LHCN-M2 (cell line): Measurements from ENCODE around the gene PEX14. TPM values are rescaled to one million over a fixed set of nuclear protein-coding genes. Genes with fewer than 3 reads are reported as not detected.

Experiments
- DNase-seq: peaks from one replicate; pipeline ENCODE4 v3.0.0-alpha.2; 2012; ENCODE audit warnings: low read depth
- total RNA-seq: library from RNA; depleted of rRNA; stranded (reverse); fragments of >200 nt; gene quantifications from 2 replicates; pipeline ENCODE4 v1.2.3, GENCODE V29; 2014

PEX14 gene
- total RNA-seq, 1 experiment from 2014 or later = 13.4 TPM

DNA sequence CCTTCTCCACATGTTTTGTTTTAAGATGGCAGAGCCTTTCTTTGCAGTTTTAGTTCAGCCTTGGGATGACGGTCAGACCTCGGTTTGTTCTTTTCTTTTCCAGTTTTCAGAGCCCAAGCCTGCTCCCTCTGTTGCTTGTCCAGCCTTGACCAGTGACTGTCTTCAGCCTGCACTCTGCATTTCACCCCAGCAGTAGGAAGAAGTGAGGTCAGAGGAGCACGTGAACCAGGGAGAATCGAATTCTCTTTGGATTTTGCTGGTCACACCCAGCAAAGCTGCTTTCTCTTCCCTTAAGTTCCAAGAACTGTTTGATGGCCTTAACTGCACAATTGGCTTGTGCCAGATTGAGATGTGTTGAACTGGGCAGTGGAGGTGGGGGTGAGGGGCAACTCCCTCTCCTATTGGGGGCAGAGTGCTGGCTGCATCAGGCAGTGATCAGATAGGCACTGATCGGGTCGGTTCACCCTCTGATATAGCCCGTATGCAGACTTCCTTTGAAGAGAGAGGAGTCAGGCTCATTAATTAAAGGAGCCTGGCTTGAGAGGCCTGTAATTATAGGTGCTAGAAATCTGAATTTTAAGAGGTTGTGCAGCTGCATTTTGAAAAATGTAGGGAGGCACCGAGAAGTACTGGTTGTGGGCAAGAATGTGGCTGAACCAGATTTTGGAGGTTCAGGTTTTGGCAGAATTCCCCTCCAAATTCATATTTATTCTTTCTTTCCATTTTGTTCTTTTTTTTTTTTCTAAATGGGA lies 42.4 kb downstream of the PEX14 start:
- no peak for DNase-seq

DNA sequence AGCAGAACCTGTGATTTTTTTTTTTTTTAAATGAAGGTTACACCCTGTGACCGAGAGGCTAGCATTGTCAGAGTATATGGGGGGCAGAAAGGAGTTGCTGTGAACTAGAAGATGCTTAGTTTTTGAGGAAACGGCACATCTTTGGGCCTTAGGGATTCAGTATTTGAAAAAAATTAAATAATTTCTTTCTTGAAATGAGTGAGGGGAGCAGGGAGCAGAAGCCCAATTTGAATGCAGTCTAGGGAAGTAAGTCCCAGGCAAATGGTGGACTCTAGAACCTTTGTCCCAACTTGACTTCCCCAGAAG lies 42.9 kb downstream of the PEX14 start:
- no peak for DNase-seq

GRCh38 chr1:10519016-10519417 lies 44.3 kb downstream of the PEX14 start:
- DNase-seq = no peak

DNA sequence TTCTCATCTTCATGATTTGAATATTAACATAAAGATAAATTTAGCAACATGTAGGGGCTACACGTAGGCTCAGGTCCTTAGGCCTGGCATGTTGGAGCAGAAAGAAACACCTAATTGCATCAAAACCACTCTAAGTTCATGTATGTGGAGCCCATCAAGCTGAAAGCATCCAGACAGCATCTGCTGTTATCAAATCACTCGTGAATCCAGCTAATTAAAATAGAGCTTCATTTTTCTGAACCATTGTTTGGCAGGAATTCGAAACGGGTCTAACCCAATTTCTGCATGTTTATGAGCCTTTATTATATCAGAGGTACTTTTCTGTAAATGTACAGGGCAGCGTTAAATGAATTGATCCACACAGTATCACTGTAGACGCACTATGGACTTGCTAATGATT lies 45.7 kb downstream of the PEX14 start:
- no peak for DNase-seq

GRCh38 chr1:10520952-10521351 lies 46.2 kb downstream of the PEX14 start:
- DNase-seq = no peak

- DNase-seq = no peak
These were observed 46.9 kb downstream of the PEX14 start for GRCh38 chr1:10521537-10522157.

- no peak for DNase-seq
These were observed 47.6 kb downstream of the PEX14 start for GRCh38 chr1:10522322-10522860.

DNA sequence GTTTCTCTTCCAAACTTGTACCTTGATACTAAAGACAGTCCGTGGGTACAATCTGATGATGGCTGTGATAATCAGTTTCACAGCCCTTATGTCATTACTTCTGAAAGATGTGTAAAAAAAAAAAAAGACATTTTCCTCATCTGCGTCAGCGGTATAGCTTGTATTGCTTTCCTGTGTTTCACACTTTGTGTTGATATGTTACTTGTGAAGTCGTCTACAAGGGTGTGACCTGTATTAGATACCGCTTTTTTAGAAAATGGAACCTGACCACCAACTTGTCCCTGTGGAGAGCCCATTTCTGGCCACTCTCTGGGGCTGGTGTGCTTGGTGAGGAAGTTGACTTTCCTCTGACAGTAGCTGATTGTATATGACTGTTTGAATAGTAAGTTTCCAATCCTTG lies 50.5 kb downstream of the PEX14 start:
- DNase-seq = no peak

- DNase-seq = peak; percentile 86
These were observed 53.6 kb downstream of the PEX14 start for GRCh38 chr1:10528066-10529014.

DNA sequence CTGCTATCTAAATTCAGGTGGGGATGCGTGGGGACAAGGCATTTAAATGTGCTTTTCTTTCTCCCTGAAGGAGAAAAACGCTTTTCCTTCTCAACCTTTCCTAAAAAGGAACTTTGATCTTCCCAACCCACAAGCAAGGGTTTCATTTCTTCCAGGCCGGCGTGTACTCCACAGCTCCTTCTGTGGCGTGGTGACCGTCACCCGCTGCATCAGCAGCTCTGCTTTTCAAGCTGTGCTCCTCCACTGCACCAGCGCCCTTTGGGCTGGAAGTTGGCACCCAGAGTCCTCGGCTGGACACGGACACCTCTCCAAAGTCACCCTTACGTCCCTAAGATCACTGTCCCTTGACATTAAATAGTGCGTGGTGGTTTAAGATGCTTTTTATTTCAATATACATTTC lies 54.3 kb downstream of the PEX14 start:
- DNase-seq = no peak

DNA sequence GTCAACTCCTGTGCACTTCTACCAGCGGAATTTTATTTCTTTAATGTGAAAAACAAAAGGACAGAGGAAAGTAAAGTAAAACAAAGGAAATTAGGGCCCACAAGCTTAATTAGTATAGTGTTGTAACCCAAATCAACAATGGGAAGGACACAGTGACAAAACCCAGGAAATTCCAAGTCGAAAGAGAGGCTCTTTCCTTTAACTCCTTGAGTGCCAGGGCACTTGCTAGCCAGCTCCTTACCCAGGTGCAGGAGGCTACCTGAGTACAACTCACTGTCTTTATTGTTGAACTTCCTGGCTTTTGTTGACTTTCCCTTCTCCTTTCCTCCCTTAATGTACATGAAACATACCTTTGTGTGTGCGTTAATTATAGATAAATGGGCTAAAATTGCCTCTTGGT lies 55.0 kb downstream of the PEX14 start:
- DNase-seq = no peak

- no peak for DNase-seq
These were observed 55.6 kb downstream of the PEX14 start for GRCh38 chr1:10530281-10530740.

GRCh38 chr1:10530756-10531495 lies 56.2 kb downstream of the PEX14 start:
- peak; percentile 59 for DNase-seq

DNA sequence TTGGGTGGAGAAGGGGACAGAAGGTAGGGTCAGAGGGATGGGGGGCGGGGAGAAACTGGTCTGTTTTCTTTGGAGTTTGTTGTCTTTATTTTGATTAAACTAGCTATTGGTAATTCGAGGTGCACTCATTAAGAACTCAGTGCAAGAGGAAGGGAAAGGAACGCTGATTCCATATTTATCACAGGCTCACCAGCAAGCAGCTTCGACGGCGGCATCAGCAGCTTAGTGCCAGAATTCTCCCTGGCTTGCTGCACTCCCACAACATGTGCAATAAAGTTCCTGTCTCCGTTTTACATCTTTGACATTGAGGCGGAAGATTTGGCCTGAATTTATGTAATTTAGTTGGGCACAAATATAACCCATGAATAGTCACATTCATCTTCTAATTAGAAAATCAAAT lies 57.6 kb downstream of the PEX14 start:
- DNase-seq = no peak

GRCh38 chr1:10534519-10534918 lies 59.8 kb downstream of the PEX14 start:
- no peak for DNase-seq

DNA sequence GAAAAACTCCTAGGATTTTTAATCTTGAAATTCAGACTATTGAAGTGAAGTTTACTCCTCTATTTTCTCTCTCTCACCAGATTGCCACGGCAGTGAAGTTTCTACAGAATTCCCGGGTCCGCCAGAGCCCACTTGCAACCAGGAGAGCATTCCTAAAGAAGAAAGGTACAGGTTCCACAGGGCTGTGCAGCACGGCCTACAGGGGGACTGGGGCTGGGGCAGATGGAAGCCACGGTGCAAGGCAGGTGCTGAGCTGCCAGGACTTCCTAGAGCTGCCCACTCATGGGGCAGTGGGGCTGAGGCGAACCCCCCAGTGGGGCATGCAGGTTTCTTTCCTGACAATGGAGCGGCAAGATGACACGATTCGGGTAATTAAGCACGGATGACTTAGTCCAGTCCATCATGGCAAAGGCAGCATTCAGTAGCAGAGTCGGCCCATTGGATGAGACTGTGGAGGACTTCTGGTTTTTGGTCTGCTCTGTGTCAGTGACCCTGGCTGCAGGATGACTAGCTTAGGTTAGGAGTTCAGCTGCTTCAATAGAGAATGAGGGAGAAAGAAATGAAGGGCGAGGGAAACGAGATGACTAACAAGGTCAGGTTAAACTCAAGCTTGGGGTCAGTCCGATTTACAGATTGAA lies 61.5 kb downstream of the PEX14 start:
- no peak for DNase-seq

GRCh38 chr1:10537082-10537766 lies 62.5 kb downstream of the PEX14 start:
- no peak for DNase-seq

DNA sequence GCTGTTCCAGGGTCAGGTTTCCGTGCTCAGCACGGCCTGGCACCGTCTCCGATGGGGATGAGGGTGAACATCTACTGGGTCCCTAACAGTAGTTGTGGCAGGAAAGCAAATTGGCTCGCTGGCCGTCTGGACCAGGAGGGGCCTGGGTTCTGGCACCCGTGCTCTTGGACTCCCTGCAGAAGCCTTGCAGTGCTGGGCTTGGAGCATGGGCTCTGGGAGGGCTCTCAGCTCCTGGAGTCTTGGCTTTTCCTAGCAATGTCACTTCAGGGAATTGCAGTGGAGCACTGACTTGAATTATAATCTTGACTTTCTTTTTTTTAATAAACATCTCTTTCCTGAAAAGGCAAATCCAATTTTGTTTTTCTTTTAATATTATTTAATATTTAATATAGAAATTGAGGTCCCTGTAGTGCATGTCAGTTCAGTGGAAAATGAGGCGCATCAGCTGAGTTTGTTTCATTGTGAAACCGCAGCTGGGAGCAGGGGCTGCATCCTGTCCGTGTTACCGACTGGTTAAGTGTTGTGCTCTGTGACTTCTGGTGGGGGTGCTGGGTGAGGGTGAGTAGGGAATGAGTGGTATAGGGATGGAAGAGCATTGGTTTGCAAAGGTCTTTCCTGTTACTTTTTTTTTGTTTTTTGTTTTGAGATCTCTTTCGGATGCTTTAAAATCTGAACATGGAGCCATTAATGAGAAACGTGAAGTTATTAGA lies 64.1 kb downstream of the PEX14 start:
- no peak for DNase-seq

- DNase-seq = peak; percentile 67
These were observed 64.8 kb downstream of the PEX14 start for GRCh38 chr1:10539411-10540043.
